Activated naive CD8-positive, alpha-beta T cell treated with anti-CD3 and anti-CD28 coated beads for 36 hours (primary cell): ENCODE results near the gene ZNF81. TPM values are rescaled to one million over a fixed set of nuclear protein-coding genes. Genes with fewer than 3 reads are reported as not detected.
"Not testable (repeated sequence)": the region's sequence is repeated elsewhere in the genome, so short reads cannot be mapped to it uniquely, and the experiment has no call there.

Experiments used
- DNase-seq: peaks from one replicate; pipeline ENCODE4 v3.0.0; 2021
- H3K27ac Mint-ChIP-seq: one replicate; pipeline ENCODE4 v1.8.0; 2022; ENCODE audit warnings: mild to moderate bottlenecking, moderate library complexity, mixed read lengths
- H3K27me3 Mint-ChIP-seq: one replicate; pipeline ENCODE4 v1.8.0; 2022; ENCODE audit warnings: mild to moderate bottlenecking, mixed read lengths
- H3K36me3 Mint-ChIP-seq: one replicate; pipeline ENCODE4 v1.8.0; 2021; ENCODE audit warnings: mild to moderate bottlenecking, mixed read lengths
- H3K4me1 Mint-ChIP-seq: one replicate; pipeline ENCODE4 v1.8.0; 2021; ENCODE audit warnings: mixed read lengths
- H3K4me3 Mint-ChIP-seq: one replicate; pipeline ENCODE4 v1.8.0; 2022; ENCODE audit warnings: mild to moderate bottlenecking, moderate library complexity, mixed read lengths
- H3K9me3 Mint-ChIP-seq: one replicate; pipeline ENCODE4 v1.8.0; 2022; ENCODE audit warnings: mixed read lengths
- total RNA-seq, 2 experiments: library from RNA; stranded (reverse); gene quantifications; one replicate each; pipeline ENCODE4 v1.2.3, GENCODE V29; 2021

The ZNF81 gene
- total RNA-seq, 2 experiments from 2014 or later: 4.8 to 7.8 TPM

DNA sequence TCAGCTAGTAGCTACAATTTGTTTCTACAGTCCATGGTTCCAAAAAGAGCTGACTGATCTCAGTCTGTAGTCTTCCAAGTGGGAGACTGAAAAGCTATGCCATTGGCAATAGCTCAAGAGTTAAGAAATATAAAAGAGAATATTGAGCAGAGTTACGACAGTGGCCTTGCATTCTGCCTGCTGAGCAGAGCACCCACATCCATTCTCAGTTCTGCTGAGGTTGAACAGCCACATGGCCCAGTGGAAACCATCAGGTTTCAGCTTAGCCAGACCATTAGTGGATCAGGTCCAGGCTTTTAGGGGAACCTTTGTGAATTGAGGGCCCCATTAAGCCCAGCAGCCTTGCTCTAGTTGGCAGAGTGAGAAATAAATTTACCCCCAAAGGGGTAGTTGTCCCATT lies 28.1 kb downstream of the ZNF81 start:
- H3K4me1 Mint-ChIP-seq: no peaks in the 10 kb centered on the region
- H3K27ac Mint-ChIP-seq: no peak overlapping the region
- H3K9me3 Mint-ChIP-seq: no peaks in the 10 kb centered on the region
- peaks cover 40% of the 10 kb centered on the region for H3K36me3 Mint-ChIP-seq
- no peak for DNase-seq
- H3K4me3 Mint-ChIP-seq: no peak overlapping the region
- no peaks in the 10 kb centered on the region for H3K27me3 Mint-ChIP-seq

DNA sequence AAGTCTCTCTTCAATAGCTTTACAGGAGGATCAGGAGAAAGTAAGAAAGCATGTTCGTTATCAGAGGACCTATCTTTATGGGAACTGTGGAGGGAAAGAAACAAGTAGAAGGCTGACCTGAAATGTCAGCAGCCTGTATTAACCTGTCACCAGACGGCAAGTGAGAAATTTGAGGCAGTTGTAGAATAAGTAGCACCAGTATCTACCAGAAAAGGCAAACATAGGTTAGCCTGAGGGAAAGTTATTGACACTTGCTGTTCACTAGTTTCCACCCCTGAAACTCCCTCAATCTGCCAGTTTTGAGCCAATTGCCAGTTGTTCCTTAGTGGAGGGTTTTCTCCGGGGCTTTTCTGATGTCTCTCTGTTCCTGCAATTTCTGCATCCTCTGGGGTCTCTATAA lies 36.4 kb downstream of the ZNF81 start:
- Mint-ChIP-seq H3K27me3 (no peaks in the 10 kb centered on the region), H3K9me3 (peaks cover 6% of the 10 kb centered on the region), H3K27ac (no peak overlapping the region), H3K36me3 (peaks cover 59% of the 10 kb centered on the region), H3K4me3 (no peak overlapping the region), H3K4me1 (no peaks in the 10 kb centered on the region)
- DNase-seq: no peak

GRCh38 chrX:47877327-47877726 lies 40.6 kb downstream of the ZNF81 start:
- H3K4me1 Mint-ChIP-seq: no peaks in the 10 kb centered on the region
- H3K27ac Mint-ChIP-seq: no peak overlapping the region
- H3K36me3 Mint-ChIP-seq: peaks cover 49% of the 10 kb centered on the region
- H3K9me3 Mint-ChIP-seq: peaks cover 4% of the 10 kb centered on the region
- no peaks in the 10 kb centered on the region for H3K27me3 Mint-ChIP-seq
- no peak overlapping the region for H3K4me3 Mint-ChIP-seq
- DNase-seq: no peak

- no peak for DNase-seq
- H3K27ac Mint-ChIP-seq: no peak overlapping the region
- H3K4me1 Mint-ChIP-seq: no peaks in the 10 kb centered on the region
- H3K36me3 Mint-ChIP-seq: peaks cover 42% of the 10 kb centered on the region
- H3K9me3 Mint-ChIP-seq: peaks cover 3% of the 10 kb centered on the region
- no peaks in the 10 kb centered on the region for H3K27me3 Mint-ChIP-seq
- H3K4me3 Mint-ChIP-seq: no peak overlapping the region
Observed at GRCh38 chrX:47878198-47878597, 41.5 kb downstream of the ZNF81 start.

- no peak for DNase-seq
- no peaks in the 10 kb centered on the region for H3K27me3 Mint-ChIP-seq
- H3K36me3 Mint-ChIP-seq: peaks cover 33% of the 10 kb centered on the region
- H3K4me3 Mint-ChIP-seq: no peak overlapping the region
- H3K4me1 Mint-ChIP-seq: no peaks in the 10 kb centered on the region
- H3K9me3 Mint-ChIP-seq: no peaks in the 10 kb centered on the region
- no peak overlapping the region for H3K27ac Mint-ChIP-seq
Observed at GRCh38 chrX:47879463-47879862, 42.8 kb downstream of the ZNF81 start.

GRCh38 chrX:47880927-47881326 lies 44.2 kb downstream of the ZNF81 start:
- DNase-seq: no peak
- H3K9me3 Mint-ChIP-seq: no peaks in the 10 kb centered on the region
- no peaks in the 10 kb centered on the region for H3K27me3 Mint-ChIP-seq
- H3K36me3 Mint-ChIP-seq: peaks cover 36% of the 10 kb centered on the region
- no peaks in the 10 kb centered on the region for H3K4me1 Mint-ChIP-seq
- H3K27ac Mint-ChIP-seq: no peak overlapping the region
- no peak overlapping the region for H3K4me3 Mint-ChIP-seq

DNA sequence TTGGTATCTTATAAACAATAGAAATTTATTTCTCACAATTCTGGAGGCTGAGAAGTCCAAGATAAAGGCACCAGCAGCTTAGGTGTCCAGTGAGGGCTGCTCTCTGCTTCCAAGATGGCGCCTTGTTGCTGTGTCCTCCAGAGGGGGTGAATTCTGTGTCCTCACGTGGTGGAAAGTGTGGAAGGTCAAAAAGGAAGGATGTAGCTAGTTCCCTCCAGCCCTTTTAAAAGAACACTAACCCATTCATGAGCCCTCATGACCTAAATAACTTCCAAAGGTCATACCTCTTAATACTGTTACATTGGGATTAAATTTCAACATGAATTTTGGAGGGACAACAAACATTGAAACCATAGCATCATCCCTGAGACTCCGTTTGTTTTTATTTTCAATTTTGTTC lies 48.8 kb downstream of the ZNF81 start:
- Mint-ChIP-seq H3K27me3 (no peaks in the 10 kb centered on the region), H3K36me3 (peaks cover 32% of the 10 kb centered on the region), H3K4me1 (no peaks in the 10 kb centered on the region), H3K27ac (no peak overlapping the region), H3K4me3 (no peak overlapping the region), H3K9me3 (no peaks in the 10 kb centered on the region)
- DNase-seq: no peak

GRCh38 chrX:47898024-47898423 lies 61.3 kb downstream of the ZNF81 start:
- DNase-seq: no peak
- Mint-ChIP-seq H3K4me1 (no peaks in the 10 kb centered on the region), H3K27me3 (no peaks in the 10 kb centered on the region), H3K9me3 (no peaks in the 10 kb centered on the region), H3K36me3 (peaks cover 32% of the 10 kb centered on the region), H3K27ac (no peak overlapping the region), H3K4me3 (no peak overlapping the region)

- no peak overlapping the region for H3K4me3 Mint-ChIP-seq
- H3K4me1 Mint-ChIP-seq: no peaks in the 10 kb centered on the region
- peaks cover 26% of the 10 kb centered on the region for H3K36me3 Mint-ChIP-seq
- H3K9me3 Mint-ChIP-seq: no peaks in the 10 kb centered on the region
- no peak overlapping the region for H3K27ac Mint-ChIP-seq
- H3K27me3 Mint-ChIP-seq: no peaks in the 10 kb centered on the region
- DNase-seq: no peak
Observed at GRCh38 chrX:47900833-47901232, 64.1 kb downstream of the ZNF81 start.

DNA sequence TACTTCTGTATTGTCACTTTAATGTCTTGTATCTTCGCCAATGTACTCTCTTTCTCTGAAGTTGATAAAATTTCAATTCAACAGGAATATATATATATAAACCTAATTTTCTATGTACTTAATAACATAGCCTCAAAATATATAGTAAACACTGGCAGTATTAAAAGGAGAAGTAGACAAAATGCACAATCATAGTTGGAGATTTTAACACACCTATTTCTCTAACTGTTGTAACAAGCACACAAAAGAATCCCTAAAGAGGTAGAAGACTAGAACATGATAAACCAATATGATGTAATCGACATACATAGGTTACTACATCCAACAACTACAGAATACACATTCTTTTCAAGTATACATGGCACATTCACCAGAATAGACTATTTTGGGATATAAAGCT lies 65.5 kb downstream of the ZNF81 start:
- H3K9me3 Mint-ChIP-seq: no peaks in the 10 kb centered on the region
- no peak for DNase-seq
- no peak overlapping the region for H3K4me3 Mint-ChIP-seq
- no peak overlapping the region for H3K27ac Mint-ChIP-seq
- H3K4me1 Mint-ChIP-seq: no peaks in the 10 kb centered on the region
- peaks cover 24% of the 10 kb centered on the region for H3K36me3 Mint-ChIP-seq
- no peaks in the 10 kb centered on the region for H3K27me3 Mint-ChIP-seq

DNA sequence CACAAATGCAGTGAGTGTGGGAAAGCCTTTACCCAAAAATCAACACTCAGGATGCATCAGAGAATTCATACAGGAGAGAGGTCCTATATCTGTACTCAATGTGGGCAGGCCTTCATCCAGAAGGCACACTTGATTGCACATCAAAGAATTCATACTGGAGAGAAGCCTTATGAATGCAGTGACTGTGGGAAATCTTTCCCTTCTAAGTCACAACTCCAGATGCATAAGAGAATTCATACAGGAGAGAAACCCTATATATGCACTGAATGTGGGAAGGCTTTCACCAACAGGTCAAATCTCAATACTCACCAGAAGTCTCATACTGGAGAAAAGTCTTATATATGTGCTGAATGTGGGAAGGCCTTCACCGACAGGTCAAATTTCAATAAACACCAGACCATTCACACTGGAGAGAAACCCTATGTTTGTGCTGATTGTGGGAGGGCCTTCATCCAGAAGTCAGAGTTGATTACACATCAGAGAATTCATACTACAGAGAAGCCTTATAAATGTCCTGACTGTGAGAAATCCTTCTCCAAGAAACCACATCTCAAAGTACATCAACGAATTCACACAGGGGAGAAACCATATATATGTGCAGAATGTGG lies 79.3 kb downstream of the ZNF81 start:
- Mint-ChIP-seq H3K4me1 (no peaks in the 10 kb centered on the region), H3K9me3 (peaks cover 30% of the 10 kb centered on the region), H3K4me3 (no peak overlapping the region), H3K36me3 (peaks cover 63% of the 10 kb centered on the region), H3K27me3 (no peaks in the 10 kb centered on the region), H3K27ac (no peak overlapping the region)
- no peak for DNase-seq

DNA sequence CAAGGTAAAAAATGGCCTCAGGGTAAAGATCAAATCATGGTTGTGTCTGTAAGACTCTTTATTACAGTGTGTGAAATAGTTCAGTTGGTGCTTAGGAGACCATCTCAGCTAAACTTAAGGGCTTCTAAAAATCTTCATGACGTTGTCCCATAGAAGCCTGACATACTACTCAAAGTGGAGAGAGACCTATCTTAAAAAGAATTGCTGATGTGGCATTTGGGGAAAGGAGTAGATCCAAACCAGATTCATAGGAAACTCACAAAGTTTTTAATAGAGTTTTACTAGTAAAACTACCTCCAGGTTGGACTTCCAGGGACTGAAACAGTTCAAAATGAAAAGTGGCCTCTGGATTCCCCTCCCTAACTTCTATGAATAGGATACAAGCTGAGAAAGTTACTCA lies 81.6 kb downstream of the ZNF81 start:
- DNase-seq: no peak
- Mint-ChIP-seq H3K36me3 (peaks cover 58% of the 10 kb centered on the region), H3K27me3 (no peaks in the 10 kb centered on the region), H3K4me1 (no peaks in the 10 kb centered on the region), H3K27ac (no peak overlapping the region), H3K9me3 (peaks cover 28% of the 10 kb centered on the region), H3K4me3 (no peak overlapping the region)

DNA sequence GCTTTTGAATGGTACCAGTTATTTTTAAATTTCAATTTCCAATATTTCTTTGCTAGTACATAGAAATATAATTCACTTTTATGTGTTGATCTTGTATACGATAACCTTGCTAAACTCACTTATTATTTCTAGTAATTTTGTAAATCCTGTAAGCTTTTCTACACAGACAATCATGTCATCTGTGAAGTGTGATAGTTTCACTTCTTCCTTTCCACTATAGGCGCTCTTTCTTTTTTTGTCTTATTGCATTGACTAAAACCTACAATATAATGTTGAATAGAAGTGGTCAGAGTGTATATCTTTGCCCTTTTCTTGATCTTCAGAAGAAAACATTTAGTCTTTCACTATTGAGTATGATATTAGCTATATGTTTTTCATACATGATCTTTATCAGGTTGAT lies 90.5 kb downstream of the ZNF81 start:
- no peaks in the 10 kb centered on the region for H3K36me3 Mint-ChIP-seq
- no peaks in the 10 kb centered on the region for H3K4me1 Mint-ChIP-seq
- H3K27me3 Mint-ChIP-seq: no peaks in the 10 kb centered on the region
- H3K4me3 Mint-ChIP-seq: no peak overlapping the region
- no peak for DNase-seq
- no peak overlapping the region for H3K27ac Mint-ChIP-seq
- H3K9me3 Mint-ChIP-seq: no peaks in the 10 kb centered on the region

DNA sequence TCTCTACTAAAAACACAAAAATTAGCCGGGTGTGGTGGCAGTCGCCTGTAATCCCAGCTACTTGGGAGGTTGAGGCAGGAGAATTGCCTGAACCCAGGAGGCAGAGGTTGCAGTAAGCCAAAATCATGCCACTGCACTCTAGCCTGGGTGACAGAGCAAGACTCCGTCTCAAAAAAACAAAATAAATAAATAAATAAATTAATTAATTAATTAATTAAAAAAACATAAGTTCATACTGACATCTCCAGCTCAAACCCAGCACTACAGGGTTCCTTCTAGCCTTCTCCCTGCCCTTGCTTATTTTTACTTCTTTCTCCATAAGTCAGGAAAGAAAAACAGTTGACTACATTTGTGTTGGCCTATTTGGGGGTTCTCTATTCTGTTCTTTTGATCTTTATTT lies 95.3 kb downstream of the ZNF81 start:
- not testable (repeated sequence) for H3K4me3 Mint-ChIP-seq, DNase-seq, H3K36me3 Mint-ChIP-seq, H3K27me3 Mint-ChIP-seq, H3K4me1 Mint-ChIP-seq, H3K9me3 Mint-ChIP-seq, H3K27ac Mint-ChIP-seq

GRCh38 chrX:47933946-47934345 lies 97.2 kb downstream of the ZNF81 start:
- Mint-ChIP-seq H3K9me3 (no peaks in the 10 kb centered on the region), H3K4me3 (no peak overlapping the region), H3K36me3 (no peaks in the 10 kb centered on the region), H3K27me3 (no peaks in the 10 kb centered on the region), H3K27ac (no peak overlapping the region), H3K4me1 (peaks cover 9% of the 10 kb centered on the region)
- DNase-seq: no peak

DNA sequence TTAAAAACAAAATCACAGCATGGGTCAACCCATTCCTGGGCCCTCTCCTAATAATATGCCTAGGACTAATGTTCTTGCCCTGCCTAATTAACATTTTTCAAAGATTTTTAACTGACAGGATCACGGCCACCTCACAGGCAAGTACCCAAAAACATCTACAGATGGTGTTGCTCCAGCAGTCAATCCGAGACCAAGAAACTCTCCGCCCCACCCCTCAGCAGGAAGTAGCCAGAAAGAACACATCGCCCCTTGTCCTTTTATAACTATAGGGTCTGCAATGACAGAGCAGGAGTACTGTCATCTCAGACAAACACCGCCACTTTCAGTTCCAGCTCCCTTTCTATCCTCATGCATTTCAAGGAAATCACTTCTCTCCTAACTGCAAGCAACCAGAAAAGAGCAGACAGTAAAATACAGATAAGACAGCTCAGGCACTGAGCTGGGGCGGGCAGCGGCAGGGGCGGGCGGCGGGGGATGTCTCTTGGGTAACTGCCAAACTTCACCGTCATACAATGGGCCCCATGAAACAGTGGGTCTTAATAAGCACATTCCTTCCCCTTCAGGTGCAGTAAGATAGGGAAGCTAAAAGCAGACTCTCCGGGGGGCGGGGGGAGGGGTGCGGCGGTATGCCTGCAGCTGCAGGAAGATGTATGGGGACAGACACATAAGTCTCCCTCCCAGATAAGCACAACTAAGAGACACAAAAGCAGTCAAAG lies 99.7 kb downstream of the ZNF81 start:
- H3K27ac Mint-ChIP-seq: peak overlapping the region; percentile 31
- H3K36me3 Mint-ChIP-seq: no peaks in the 10 kb centered on the region
- H3K4me1 Mint-ChIP-seq: peaks cover 9% of the 10 kb centered on the region
- peak overlapping the region; percentile 79 for H3K4me3 Mint-ChIP-seq
- peak; percentile 4 for DNase-seq
- no peaks in the 10 kb centered on the region for H3K27me3 Mint-ChIP-seq
- H3K9me3 Mint-ChIP-seq: no peaks in the 10 kb centered on the region
